GM20431 (cell line): ENCODE results near the gene SND1.

Experiments used
- in situ Hi-C: fragments of 300-500 bp; cut with MseI, MboI; formaldehyde crosslinking; loops from one replicate; pipeline ENCODE4 v1.15.0; 2020; ENCODE audit warnings: low sequenced_read_pairs; ENCODE audit not compliant: unreplicated experiment

The SND1 gene

GRCh38 chr7:127848241-127848640 lies 196.2 kb downstream of the SND1 start:
- in situ Hi-C loops = no loop called here

GRCh38 chr7:127850195-127850594 lies 198.2 kb downstream of the SND1 start:
- in situ Hi-C loops = no loop called here

GRCh38 chr7:127854383-127854782 lies 202.4 kb downstream of the SND1 start:
- in situ Hi-C loops = no loop called here

GRCh38 chr7:127857464-127857841 lies 205.5 kb downstream of the SND1 start:
- in situ Hi-C loops = no loop called here

GRCh38 chr7:127858091-127858914 lies 206.3 kb downstream of the SND1 start:
- in situ Hi-C loops = no loop called here

- in situ Hi-C loops = no loop called here
These were observed 206.9 kb downstream of the SND1 start for GRCh38 chr7:127858915-127859189.

GRCh38 chr7:127859330-127859729 lies 207.3 kb downstream of the SND1 start:
- in situ Hi-C loops = no loop called here

- in situ Hi-C loops = no loop called here
These were observed 210.5 kb downstream of the SND1 start for GRCh38 chr7:127862525-127862924.

- in situ Hi-C loops = no loop called here
These were observed 211.1 kb downstream of the SND1 start for GRCh38 chr7:127863082-127863481.

GRCh38 chr7:127865466-127865865 lies 213.5 kb downstream of the SND1 start:
- in situ Hi-C loops = no loop called here

GRCh38 chr7:127870231-127870907 lies 218.4 kb downstream of the SND1 start:
- in situ Hi-C loops = no loop called here

GRCh38 chr7:127871226-127871625 lies 219.2 kb downstream of the SND1 start:
- in situ Hi-C loops = no loop called here

- in situ Hi-C loops = no loop called here
These were observed 220.1 kb downstream of the SND1 start for GRCh38 chr7:127872122-127872521.

- in situ Hi-C loops = no loop called here
These were observed 221.2 kb downstream of the SND1 start for GRCh38 chr7:127873151-127873550.

GRCh38 chr7:127873715-127874636 lies 222.0 kb downstream of the SND1 start:
- in situ Hi-C loops = no loop called here

GRCh38 chr7:127874951-127875608 lies 223.1 kb downstream of the SND1 start:
- in situ Hi-C loops = no loop called here

GRCh38 chr7:127876393-127876792 lies 224.4 kb downstream of the SND1 start:
- in situ Hi-C loops = no loop called here

- in situ Hi-C loops = no loop called here
These were observed 226.0 kb downstream of the SND1 start for GRCh38 chr7:127877951-127878350.

- in situ Hi-C loops = no loop called here
These were observed 226.8 kb downstream of the SND1 start for GRCh38 chr7:127878791-127879190.

- in situ Hi-C loops = no loop called here
These were observed 227.4 kb downstream of the SND1 start for GRCh38 chr7:127879436-127879835.
